ENCODE measurements around the gene LEP. TPM values are rescaled to one million over a fixed set of nuclear protein-coding genes. Genes with fewer than 3 reads are reported as not detected.

LEP gene
- polyA plus RNA-seq, 1 experiment, result 0.05 TPM

DNA sequence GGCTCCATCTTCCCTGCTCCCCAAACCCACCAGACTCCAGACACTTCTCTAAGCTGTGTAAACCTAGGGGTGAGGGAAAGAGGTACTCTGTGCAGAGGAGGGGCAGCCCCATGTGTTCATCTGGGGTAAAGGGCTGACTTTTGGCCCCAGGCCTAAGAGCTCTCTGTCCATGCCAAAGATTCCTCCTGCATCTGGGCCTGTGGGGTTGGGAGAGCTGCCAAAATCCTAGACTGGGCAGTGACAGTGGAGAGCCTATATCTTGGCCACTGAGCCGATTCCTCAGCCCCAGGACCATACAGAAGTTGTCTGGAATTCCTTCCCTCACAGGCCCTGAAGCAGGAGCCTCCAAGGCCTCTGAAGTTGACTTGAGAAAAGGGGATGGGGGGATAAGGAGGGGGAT is 25.3 kb upstream of the LEP start:
- Histone ChIP-seq H3K36me3 (ENCODE audit: control insufficient read depth, insufficient read depth, low read length) (no peaks in the 10 kb centered on the region), H3K27me3 (ENCODE audit: control insufficient read depth, insufficient read depth, low read length) (peaks cover 4% of the 10 kb centered on the region), H3K4me3 (ENCODE audit: low read depth, low read length) (no peak overlapping the region)
- ChIA-PET CTCF (interaction anchor here (1.1 to 3.6 kb wide), 5 partner anchors 9 to 508 kb away, joined by 3 to 14 read pairs (median 5); no protein-coding TSS in a partner anchor), POLR2A (interaction anchor here (0.6 kb wide), 1 partner anchor 580 kb away, joined by 7 read pairs; no protein-coding TSS in a partner anchor)
- TF ChIP-seq, protein P1, sequence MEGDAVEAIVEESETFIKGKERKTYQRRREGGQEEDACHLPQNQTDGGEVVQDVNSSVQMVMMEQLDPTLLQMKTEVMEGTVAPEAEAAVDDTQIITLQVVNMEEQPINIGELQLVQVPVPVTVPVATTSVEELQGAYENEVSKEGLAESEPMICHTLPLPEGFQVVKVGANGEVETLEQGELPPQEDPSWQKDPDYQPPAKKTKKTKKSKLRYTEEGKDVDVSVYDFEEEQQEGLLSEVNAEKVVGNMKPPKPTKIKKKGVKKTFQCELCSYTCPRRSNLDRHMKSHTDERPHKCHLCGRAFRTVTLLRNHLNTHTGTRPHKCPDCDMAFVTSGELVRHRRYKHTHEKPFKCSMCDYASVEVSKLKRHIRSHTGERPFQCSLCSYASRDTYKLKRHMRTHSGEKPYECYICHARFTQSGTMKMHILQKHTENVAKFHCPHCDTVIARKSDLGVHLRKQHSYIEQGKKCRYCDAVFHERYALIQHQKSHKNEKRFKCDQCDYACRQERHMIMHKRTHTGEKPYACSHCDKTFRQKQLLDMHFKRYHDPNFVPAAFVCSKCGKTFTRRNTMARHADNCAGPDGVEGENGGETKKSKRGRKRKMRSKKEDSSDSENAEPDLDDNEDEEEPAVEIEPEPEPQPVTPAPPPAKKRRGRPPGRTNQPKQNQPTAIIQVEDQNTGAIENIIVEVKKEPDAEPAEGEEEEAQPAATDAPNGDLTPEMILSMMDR (IDR thresholded peaks at IDR 0.05; ENCODE audit: insufficient read depth, low read depth, low read length), result no peak
- no peak for DNase-seq (ENCODE audit: low read depth)

DNA sequence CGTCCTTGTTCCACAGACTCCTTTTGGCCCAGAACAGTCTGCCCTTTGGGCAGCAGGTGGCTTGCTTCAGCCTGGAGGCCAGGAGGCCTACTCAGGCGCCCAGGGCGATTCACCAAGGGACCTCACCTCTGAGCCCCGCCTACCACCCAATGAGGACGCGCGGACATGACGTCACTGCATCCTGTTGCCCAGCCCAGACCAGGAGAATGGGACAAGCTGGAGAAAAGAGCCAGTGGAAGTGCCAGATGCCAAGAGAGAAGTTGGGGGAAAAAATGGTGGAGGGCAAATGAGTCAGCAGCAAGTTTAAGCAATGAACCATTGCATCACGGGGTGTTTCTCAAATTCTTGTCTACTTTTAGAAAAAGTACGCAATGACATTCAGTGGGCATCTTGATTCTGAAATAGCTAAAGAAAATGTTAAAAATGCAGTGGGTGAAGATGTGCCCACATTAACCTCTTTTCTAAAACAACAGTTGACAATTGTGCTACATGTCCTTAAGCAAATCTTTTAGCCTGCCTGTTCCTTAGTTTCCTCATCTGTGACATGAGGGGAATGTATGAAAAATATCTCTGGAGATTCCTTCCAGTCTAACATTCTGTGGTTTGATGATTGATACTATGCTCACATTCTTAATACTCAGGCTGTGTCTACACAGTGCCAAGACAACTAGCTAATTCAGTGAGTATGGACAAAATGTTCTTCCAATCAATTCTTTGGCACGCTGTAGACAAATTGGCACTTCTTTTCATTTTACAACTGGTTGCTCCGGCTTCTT is 23.9 kb upstream of the LEP start:
- no peaks in the 10 kb centered on the region; the same call in 1 of the 2 replicates for H3K27me3 ChIP-seq (ENCODE audit: control insufficient read depth, insufficient read depth, low read length)
- H3K4me3 ChIP-seq (ENCODE audit: low read depth, low read length), result no peak overlapping the region
- ChIA-PET POLR2A (no interaction called here), CTCF (interaction anchor here (1.0 to 3.6 kb wide), 6 partner anchors 8 to 509 kb away, joined by 3 to 14 read pairs (median 5); no protein-coding TSS in a partner anchor)
- no peaks in the 10 kb centered on the region for H3K36me3 ChIP-seq (ENCODE audit: control insufficient read depth, insufficient read depth, low read length)
- DNase-seq (ENCODE audit: low read depth), result peak; percentile 34
- TF ChIP-seq, protein P1 (IDR thresholded peaks at IDR 0.05; ENCODE audit: insufficient read depth, low read depth, low read length), result no peak

DNA sequence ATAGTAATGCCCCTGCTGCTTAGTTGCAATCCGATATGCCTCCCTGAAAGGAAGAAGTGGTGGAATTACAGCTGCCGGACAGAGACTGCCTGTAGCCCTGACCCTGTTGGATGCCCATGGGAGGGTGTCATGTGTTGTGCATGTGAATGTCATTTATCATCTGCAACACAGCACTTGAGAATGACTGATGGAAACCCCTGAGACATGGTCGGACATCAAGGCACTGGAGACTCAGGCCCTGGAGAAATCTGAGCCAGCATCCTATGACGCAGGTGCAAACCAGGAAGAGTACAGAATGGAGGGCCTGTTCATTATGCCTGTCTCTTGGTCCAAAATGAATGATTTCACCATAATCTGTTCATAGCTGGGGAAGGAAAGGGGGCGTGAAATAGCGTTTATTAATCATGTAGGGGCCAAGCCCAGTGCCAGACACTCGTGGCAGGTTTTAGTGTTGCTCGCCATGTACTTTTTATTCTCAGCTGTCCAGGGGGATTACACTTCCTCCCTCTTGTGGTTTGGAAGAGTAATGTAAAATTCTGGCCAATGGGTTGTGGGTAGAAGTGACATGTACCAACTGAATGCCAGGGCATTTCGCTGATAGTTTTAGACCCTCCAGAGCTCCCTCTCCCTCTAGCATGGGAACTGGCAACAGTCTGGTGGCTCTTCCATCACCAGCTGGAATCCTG is 23.0 kb upstream of the LEP start:
- TF ChIP-seq, protein P1 (IDR thresholded peaks at IDR 0.05; ENCODE audit: insufficient read depth, low read depth, low read length), result no peak
- no peak for DNase-seq (ENCODE audit: low read depth)
- H3K4me3 ChIP-seq (ENCODE audit: low read depth, low read length), result no peak overlapping the region
- no peaks in the 10 kb centered on the region for H3K36me3 ChIP-seq (ENCODE audit: control insufficient read depth, insufficient read depth, low read length)
- POLR2A ChIA-PET, result no interaction called here
- CTCF ChIA-PET, result interaction anchor here (1.1 to 2.5 kb wide), 7 partner anchors 9 to 510 kb away, joined by 3 to 6 read pairs (median 4); no protein-coding TSS in a partner anchor
- no peaks in the 10 kb centered on the region; the same call in 1 of the 2 replicates for H3K27me3 ChIP-seq (ENCODE audit: control insufficient read depth, insufficient read depth, low read length)

DNA sequence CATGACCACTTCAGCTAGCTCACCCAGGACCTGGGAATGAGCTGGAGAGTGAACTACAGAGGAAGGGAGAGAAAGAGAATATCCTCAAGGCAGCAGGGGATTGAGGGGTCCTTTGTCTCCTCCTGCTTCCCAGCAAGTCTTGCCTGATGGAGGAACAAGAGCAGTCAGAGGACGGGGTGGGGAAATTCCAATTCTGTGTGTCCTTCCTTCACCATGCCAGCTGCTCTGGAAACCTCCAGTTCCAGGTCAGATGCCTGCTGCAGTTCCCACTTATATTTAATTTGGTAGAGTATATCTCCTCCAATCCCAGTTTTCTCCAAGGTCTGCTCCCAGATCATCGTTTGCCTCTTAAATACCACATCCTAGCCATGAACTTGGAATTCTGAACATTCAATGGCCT is 21.4 kb upstream of the LEP start:
- no peak for DNase-seq (ENCODE audit: low read depth)
- POLR2A ChIA-PET, result no interaction called here
- TF ChIP-seq, protein P1 (IDR thresholded peaks at IDR 0.05; ENCODE audit: insufficient read depth, low read depth, low read length), result no peak
- H3K36me3 ChIP-seq (ENCODE audit: control insufficient read depth, insufficient read depth, low read length), result no peaks in the 10 kb centered on the region
- CTCF ChIA-PET, result interaction anchor here (1.8 kb wide), 1 partner anchor 102 kb away, joined by 5 read pairs; no protein-coding TSS in a partner anchor
- no peaks in the 10 kb centered on the region for H3K27me3 ChIP-seq (ENCODE audit: control insufficient read depth, insufficient read depth, low read length)
- no peak overlapping the region for H3K4me3 ChIP-seq (ENCODE audit: low read depth, low read length)

- Histone ChIP-seq H3K27me3 (ENCODE audit: control insufficient read depth, insufficient read depth, low read length) (no peaks in the 10 kb centered on the region), H3K36me3 (ENCODE audit: control insufficient read depth, insufficient read depth, low read length) (no peaks in the 10 kb centered on the region), H3K4me3 (ENCODE audit: low read depth, low read length) (no peak overlapping the region)
- TF ChIP-seq, protein P1 (IDR thresholded peaks at IDR 0.05; ENCODE audit: insufficient read depth, low read depth, low read length), result no peak
- peak; percentile 59 for DNase-seq (ENCODE audit: low read depth)
- CTCF ChIA-PET, result interaction anchor here (1.4 to 1.9 kb wide), 3 partner anchors 12 to 100 kb away, joined by 3 to 7 read pairs (median 5); no protein-coding TSS in a partner anchor
- POLR2A ChIA-PET, result no interaction called here
Measured at GRCh38 chr7:128221929-128222403, 19.1 kb upstream of the LEP start.
